ENCODE results near the gene OAS2. TPM values are rescaled to one million over a fixed set of nuclear protein-coding genes. Genes with fewer than 3 reads are reported as not detected.

The OAS2 gene
- polyA plus RNA-seq, 1 donor (not counting 4 experiments of a cell fraction or from before 2014, with no cell fraction given) = 92.7 TPM

GRCh38 chr12:112929715-112930114 lies 48.6 kb upstream of the OAS2 start:
- H3K9me3 ChIP-seq (ENCODE audit: control insufficient read depth, low read depth, low read length) = no peaks in the 10 kb centered on the region
- dilution Hi-C loops (cut with MboI; ENCODE audit: extremely low pct_ligation_motif_present, low sequenced_read_pairs) = no loop called here
- no peaks in the 10 kb centered on the region for H3K36me3 ChIP-seq (ENCODE audit: control insufficient read depth in 2 of 2, extremely low read depth in 1 of 2, insufficient read depth in 2 of 2, low read length in 2 of 2)
- no peaks in the 10 kb centered on the region for H3K79me2 ChIP-seq (ENCODE audit: control insufficient read depth, insufficient read depth, low read length)
- H2AFZ ChIP-seq (ENCODE audit: control insufficient read depth, low read length) = no peak overlapping the region
- H3K4me1 ChIP-seq (ENCODE audit: control insufficient read depth, extremely low read depth, insufficient read depth, low read length) = no peaks in the 10 kb centered on the region
- H3K9me1 ChIP-seq (ENCODE audit: control insufficient read depth, extremely low read depth, insufficient read depth, low read length) = no peaks in the 10 kb centered on the region
- no peaks in the 10 kb centered on the region for H4K20me1 ChIP-seq (ENCODE audit: control insufficient read depth, extremely low read depth, insufficient read depth, low read length)
- DNase-seq (ENCODE audit: low read depth, low spot score) (no peak), FAIRE-seq (no peak)
- TF ChIP-seq CTCF (optimal IDR thresholded peaks at IDR 0.05 in 1 of 3, IDR thresholded peaks at IDR 0.05 in 1 of 3, conservative IDR thresholded peaks at IDR 0.05 in 1 of 3; ENCODE audit: extremely low read depth in 1 of 3, insufficient read depth in 2 of 3, low read length in 3 of 3) (no peak), EZH2 (IDR thresholded peaks at IDR 0.05; ENCODE audit: low read length) (no peak)
- no peak overlapping the region for H3K4me3 ChIP-seq (ENCODE audit: control insufficient read depth in 2 of 3, extremely low read depth in 1 of 3, insufficient read depth in 2 of 3, low read depth in 1 of 3, low read length in 3 of 3)
- H3K27me3 ChIP-seq (ENCODE audit: control insufficient read depth, extremely low read depth, insufficient read depth, low read length) = no peaks in the 10 kb centered on the region
- H3K9ac ChIP-seq (ENCODE audit: control insufficient read depth, extremely low read depth, insufficient read depth, low read length) = no peak overlapping the region
- H3K27ac ChIP-seq (ENCODE audit: control insufficient read depth, insufficient read depth, low read length) = no peak overlapping the region
- no peak overlapping the region for H3K4me2 ChIP-seq (ENCODE audit: control insufficient read depth, extremely low read depth, insufficient read depth, low read depth, low read length)

GRCh38 chr12:112930350-112930749 lies 48.0 kb upstream of the OAS2 start:
- H3K27ac ChIP-seq (ENCODE audit: control insufficient read depth, insufficient read depth, low read length) = no peak overlapping the region
- no peaks in the 10 kb centered on the region for H3K4me1 ChIP-seq (ENCODE audit: control insufficient read depth, extremely low read depth, insufficient read depth, low read length)
- H3K79me2 ChIP-seq (ENCODE audit: control insufficient read depth, insufficient read depth, low read length) = no peaks in the 10 kb centered on the region
- H3K4me3 ChIP-seq (ENCODE audit: control insufficient read depth in 2 of 3, extremely low read depth in 1 of 3, insufficient read depth in 2 of 3, low read depth in 1 of 3, low read length in 3 of 3) = no peak overlapping the region
- no peak for DNase-seq (ENCODE audit: low read depth, low spot score)
- no peaks in the 10 kb centered on the region for H3K36me3 ChIP-seq (ENCODE audit: control insufficient read depth in 2 of 2, extremely low read depth in 1 of 2, insufficient read depth in 2 of 2, low read length in 2 of 2)
- no peak overlapping the region for H2AFZ ChIP-seq (ENCODE audit: control insufficient read depth, low read length)
- H3K9me3 ChIP-seq (ENCODE audit: control insufficient read depth, low read depth, low read length) = no peaks in the 10 kb centered on the region
- H4K20me1 ChIP-seq (ENCODE audit: control insufficient read depth, extremely low read depth, insufficient read depth, low read length) = no peaks in the 10 kb centered on the region
- H3K9ac ChIP-seq (ENCODE audit: control insufficient read depth, extremely low read depth, insufficient read depth, low read length) = no peak overlapping the region
- H3K9me1 ChIP-seq (ENCODE audit: control insufficient read depth, extremely low read depth, insufficient read depth, low read length) = no peaks in the 10 kb centered on the region
- dilution Hi-C loops (cut with MboI; ENCODE audit: extremely low pct_ligation_motif_present, low sequenced_read_pairs) = no loop called here
- no peak for TF ChIP-seq CTCF (optimal IDR thresholded peaks at IDR 0.05 in 1 of 3, IDR thresholded peaks at IDR 0.05 in 1 of 3, conservative IDR thresholded peaks at IDR 0.05 in 1 of 3; ENCODE audit: extremely low read depth in 1 of 3, insufficient read depth in 2 of 3, low read length in 3 of 3)
- no peak for TF ChIP-seq EZH2 (IDR thresholded peaks at IDR 0.05; ENCODE audit: low read length)
- H3K27me3 ChIP-seq (ENCODE audit: control insufficient read depth, extremely low read depth, insufficient read depth, low read length) = no peaks in the 10 kb centered on the region
- no peak for FAIRE-seq
- no peak overlapping the region for H3K4me2 ChIP-seq (ENCODE audit: control insufficient read depth, extremely low read depth, insufficient read depth, low read depth, low read length)

Data from keratinocyte (primary cell).